HepG2 (cell line): ENCODE results near the gene JPH4. TPM values are rescaled to one million over a fixed set of nuclear protein-coding genes. Genes with fewer than 3 reads are reported as not detected.

Experiments used
- EEA1 ChIP-seq: sonication (generic); formaldehyde crosslinking; IDR thresholded peaks from 2 replicates; pipeline ENCODE4 v1.5.1; 2020; ENCODE audit warnings: mild to moderate bottlenecking, missing genetic modification reagents, borderline replicate concordance
- HNF1A ChIP-seq, 2 experiments: sonication (generic) in 1 of 2; formaldehyde crosslinking in 1 of 2; IDR thresholded peaks; 2 replicates each; pipeline versions ENCODE4 v1.4.0 to v1.6.1; 2016 to 2020; ENCODE audit warnings: borderline replicate concordance in 1 of 2, low read depth in 1 of 2, mild to moderate bottlenecking in 1 of 2, missing genetic modification reagents in 1 of 2
- MEIS1 ChIP-seq: sonication (generic); formaldehyde crosslinking; IDR thresholded peaks from 2 replicates; pipeline ENCODE4 v1.9.0; 2021; ENCODE audit warnings: mild to moderate bottlenecking, missing genetic modification reagents, moderate library complexity, borderline replicate concordance
- PRDM15 ChIP-seq: sonication (generic); formaldehyde crosslinking; IDR thresholded peaks from 2 replicates; pipeline ENCODE4 v1.4.0; 2020; ENCODE audit warnings: missing genetic modification reagents
- STAT6 ChIP-seq: sonication (generic); formaldehyde crosslinking; IDR thresholded peaks from 2 replicates; pipeline ENCODE4 v1.4.0; 2020; ENCODE audit warnings: missing genetic modification reagents, mild to moderate bottlenecking, borderline replicate concordance
- TARDBP ChIP-seq: sonication (generic); formaldehyde crosslinking; IDR thresholded peaks from 2 replicates; pipeline ENCODE4 v1.8.0; 2022; ENCODE audit warnings: mild to moderate bottlenecking, missing genetic modification reagents
- USF2 ChIP-seq, 2 experiments: sonication (generic) in 1 of 2; formaldehyde crosslinking in 1 of 2; IDR thresholded peaks; 2 replicates each; pipeline versions ENCODE4 v1.5.1 to v1.6.1; 2011 to 2020; ENCODE audit warnings: borderline replicate concordance in 1 of 2, low read depth in 1 of 2, low read length in 1 of 2, mild to moderate bottlenecking in 1 of 2, missing genetic modification reagents in 1 of 2, moderate library complexity in 1 of 2
- ZBTB46 ChIP-seq: sonication (generic); formaldehyde crosslinking; IDR thresholded peaks from 2 replicates; pipeline ENCODE4 v1.4.0; 2020; ENCODE audit warnings: mild to moderate bottlenecking, missing genetic modification reagents, borderline replicate concordance
- ZFP36L1 ChIP-seq: sonication (generic); formaldehyde crosslinking; IDR thresholded peaks from 2 replicates; pipeline ENCODE4 v1.8.0; 2022; ENCODE audit warnings: mild to moderate bottlenecking, missing genetic modification reagents, moderate library complexity
- ZNF292 ChIP-seq: sonication (generic); formaldehyde crosslinking; IDR thresholded peaks from 2 replicates; pipeline ENCODE4 v1.8.1; 2022; ENCODE audit warnings: mild to moderate bottlenecking, low read depth, missing genetic modification reagents, borderline replicate concordance
- ZNF501 ChIP-seq: sonication (generic); formaldehyde crosslinking; IDR thresholded peaks from 2 replicates; pipeline ENCODE4 v1.5.1; 2020; ENCODE audit warnings: mild to moderate bottlenecking, moderate library complexity, missing genetic modification reagents
- ZSCAN25 ChIP-seq: sonication (generic); formaldehyde crosslinking; IDR thresholded peaks from 2 replicates; pipeline ENCODE4 v1.8.0; 2022; ENCODE audit warnings: mild to moderate bottlenecking, missing genetic modification reagents
- polyA plus RNA-seq, 8 experiments: library from polyadenylated mRNA; depleted of rRNA in 3 of 8; stranded (reverse) in 7 of 8; unstranded in 1 of 8; fragments of >200 nt; fragmentation: Illumina TruSeq in 4 of 8; extraction: Trizol in 4 of 8; gene quantifications; 2 replicates each; pipeline versions ENCODE4 v1.2.1 to v1.2.3, GENCODE V29; 2011 to 2016; ENCODE audit warnings: low read depth in 4 of 8, missing spikeins in 1 of 8, mixed read lengths in 1 of 8; ENCODE audit not compliant: insufficient read depth in 1 of 8
- total RNA-seq, 5 experiments: library from RNA; depleted of rRNA; stranded (reverse); fragments of >200 nt; fragmentation: Illumina TruSeq; extraction: Trizol; gene quantifications; 2 replicates each; pipeline ENCODE4 v1.2.3, GENCODE V29; 2016; ENCODE audit warnings: low read depth in 1 of 5

Gene JPH4
- total and polyA plus RNA-seq, 2 of the 13 experiments (the other 11 are each of a cell fraction or from before 2014, with no cell fraction given): 0.08 to 0.22 TPM

- TF ChIP-seq STAT6 (no peak), PRDM15 (CRISPR knock-in tag) (no peak), HNF1A (IDR thresholded peaks at IDR 0.05; ENCODE audit: low read depth) (no peak), HNF1A (CRISPR knock-in tag; IDR thresholded peaks at IDR 0.05; ENCODE audit: borderline replicate concordance) (peak; percentile 15; the same call in 1 of the 2 replicates), ZNF292 (no peak), USF2 (IDR thresholded peaks at IDR 0.05; ENCODE audit: low read depth, low read length) (no peak), USF2 (CRISPR knock-in tag; IDR thresholded peaks at IDR 0.05; ENCODE audit: borderline replicate concordance) (no peak), ZNF501 (CRISPR knock-in tag) (peak; percentile 78), MEIS1 (CRISPR knock-in tag) (peak; percentile 85; the same call in 1 of the 2 replicates), EEA1 (CRISPR knock-in tag) (no peak), ZFP36L1 (CRISPR knock-in tag) (0 out of 2 replicates have a peak, but pooled peaks have one; percentile 17), ZSCAN25 (0 out of 2 replicates have a peak, but pooled peaks have one; percentile 13), ZBTB46 (CRISPR knock-in tag) (0 out of 2 replicates have a peak, but pooled peaks have one; percentile 18), TARDBP (CRISPR knock-in tag) (peak; percentile 37; the same call in 1 of the 2 replicates)
Observed at GRCh38 chr14:23614395-23614828, 35.8 kb upstream of the JPH4 start (continued).
